ENCODE data around the gene COL2A1.

The COL2A1 gene

GRCh38 chr12:48029491-48030172 lies 25.4 kb upstream of the COL2A1 start:
- DNase-seq, result no peak

DNA sequence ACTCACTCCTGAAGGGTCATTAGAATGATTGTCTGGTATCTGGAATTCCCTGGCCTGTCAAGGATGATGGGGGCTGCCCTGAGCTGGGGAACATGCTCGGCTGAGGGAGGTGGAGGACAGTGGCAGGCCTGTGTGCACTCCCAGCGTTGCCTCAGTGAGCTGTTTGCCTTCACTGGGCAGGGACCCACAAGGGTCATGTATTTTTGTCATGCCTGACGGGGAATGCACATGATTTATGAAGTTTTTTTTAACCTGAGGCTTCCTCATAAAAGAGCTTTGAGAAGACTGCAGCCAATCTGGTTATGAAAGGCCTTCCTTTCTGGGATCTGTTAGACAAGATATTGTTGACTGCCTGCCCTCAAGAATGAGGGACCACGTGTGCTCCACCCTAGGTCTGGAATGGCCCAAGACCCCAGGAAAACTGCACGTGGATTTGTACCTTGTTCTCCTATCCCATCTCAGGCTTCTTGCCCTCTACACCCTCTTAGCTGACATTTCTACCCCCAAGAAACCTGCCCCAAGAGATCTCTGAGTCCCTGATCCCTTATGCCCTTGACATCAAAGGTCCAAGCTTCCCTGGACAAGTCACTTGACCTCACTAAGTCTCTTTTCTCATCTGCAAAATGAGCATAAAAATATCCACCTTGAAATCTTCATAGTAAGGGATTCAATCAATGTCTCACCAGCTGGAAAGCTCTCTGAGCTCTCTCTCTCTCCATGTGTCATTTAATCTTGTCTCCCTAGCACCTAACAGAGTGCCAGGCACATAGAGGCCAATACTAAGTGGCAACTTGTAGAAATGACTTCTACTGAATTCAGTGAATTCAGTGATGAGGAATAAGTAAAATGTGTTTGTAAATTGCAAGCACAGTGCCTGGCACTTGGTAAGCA lies 24.5 kb upstream of the COL2A1 start:
- DNase-seq, result no peak

DNA sequence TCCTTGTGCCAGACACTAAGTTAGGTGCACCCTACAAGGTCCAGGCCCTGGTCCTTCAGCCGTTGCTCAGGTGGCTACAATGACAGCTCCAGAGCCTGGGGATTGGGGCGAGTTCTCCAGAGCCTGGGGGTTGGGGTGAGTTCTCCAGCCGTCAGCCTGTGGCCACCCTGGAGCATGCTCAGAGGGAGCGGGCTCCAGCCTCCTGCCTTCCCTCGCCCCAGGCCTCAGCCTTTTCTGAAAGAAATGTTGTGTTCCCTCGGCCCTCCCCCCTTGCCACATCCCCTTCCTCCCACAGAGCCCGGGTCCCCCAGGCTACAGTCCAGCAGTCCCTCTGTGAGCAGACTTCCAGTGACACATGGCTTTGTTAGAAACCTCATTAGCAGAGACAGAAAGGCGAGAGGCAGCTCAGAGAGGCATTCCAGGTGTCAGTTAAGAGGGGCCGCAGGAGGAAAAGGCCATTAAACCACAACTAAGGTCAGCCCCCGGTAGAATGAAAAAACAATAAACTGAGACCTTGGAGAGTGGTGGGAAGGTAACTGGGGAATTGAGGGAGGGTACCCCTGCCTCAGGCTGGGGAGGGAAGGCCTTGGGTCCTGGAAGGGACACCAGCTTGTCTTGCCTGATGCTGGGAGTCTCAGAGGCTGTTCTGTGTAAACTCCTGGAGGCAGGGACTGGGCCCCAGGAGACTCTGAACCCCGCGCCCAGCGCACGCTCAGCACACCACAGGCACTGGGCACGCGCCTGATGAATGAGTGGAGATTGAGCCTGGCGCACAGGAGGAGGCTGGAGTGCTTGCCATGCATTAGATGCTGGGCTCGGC lies 23.1 kb upstream of the COL2A1 start:
- DNase-seq, result no peak

DNA sequence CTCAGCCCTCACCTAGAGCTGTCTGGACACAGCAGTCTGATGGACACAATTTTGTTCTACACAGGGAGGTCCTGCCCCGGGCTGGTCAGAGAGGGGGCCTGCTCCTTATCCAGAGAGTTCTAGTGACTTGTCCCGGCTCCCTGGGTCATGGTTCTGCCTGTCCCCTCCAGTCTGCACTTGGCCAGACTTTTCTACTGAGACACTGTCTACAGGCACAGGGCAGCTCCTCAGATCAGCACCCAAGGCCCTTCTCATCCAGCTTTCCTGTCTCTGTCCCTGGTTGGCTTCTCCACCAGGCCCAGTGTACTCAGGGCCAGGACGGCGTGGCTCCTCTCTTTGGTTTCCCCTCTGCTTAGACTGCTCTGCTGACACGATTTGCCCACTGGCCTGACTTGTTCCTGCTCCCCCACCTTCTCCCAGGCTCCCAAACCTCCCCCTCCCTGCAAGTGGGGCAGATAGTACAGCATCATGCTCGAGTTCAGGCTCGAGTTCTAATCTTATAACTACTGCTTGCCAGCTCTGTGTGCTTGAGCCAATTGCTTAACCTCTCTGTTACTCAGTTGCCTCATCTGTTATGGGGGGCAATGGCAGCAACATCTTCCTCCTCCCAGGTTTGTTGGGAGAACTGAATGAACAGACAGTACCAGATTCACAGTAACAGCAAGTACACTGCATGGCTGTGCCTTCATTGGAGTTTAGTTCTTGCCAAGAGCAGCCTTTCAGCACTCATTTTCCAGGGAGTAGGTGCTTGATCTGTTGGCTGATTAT lies 22.0 kb upstream of the COL2A1 start:
- DNase-seq, result no peak

DNA sequence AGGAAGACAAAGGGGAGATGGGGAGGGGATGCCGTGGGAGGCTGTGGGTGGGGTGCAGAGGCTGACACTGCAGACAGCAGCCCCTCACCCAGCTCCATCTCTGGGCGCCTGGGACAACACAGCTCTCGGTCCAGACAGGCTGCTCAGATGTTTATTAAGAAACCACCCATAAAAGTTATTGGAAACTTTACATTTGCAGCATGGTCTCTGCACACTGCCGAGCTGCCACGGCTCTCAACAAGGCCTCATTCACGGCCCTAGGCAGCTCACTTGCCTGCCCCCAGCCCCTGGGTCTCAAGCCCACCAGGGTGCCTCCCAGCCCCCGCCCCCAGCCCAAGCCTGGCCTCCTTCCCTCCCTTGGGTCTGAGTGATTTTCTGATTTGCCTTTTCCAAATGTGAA lies 21.0 kb upstream of the COL2A1 start:
- no peak for DNase-seq

GRCh38 chr12:48024735-48025134 lies 20.5 kb upstream of the COL2A1 start:
- no peak for DNase-seq

GRCh38 chr12:48023386-48023785 lies 19.1 kb upstream of the COL2A1 start:
- DNase-seq, result no peak

- no peak for DNase-seq
Observed at GRCh38 chr12:48022676-48023385, 18.6 kb upstream of the COL2A1 start.

DNA sequence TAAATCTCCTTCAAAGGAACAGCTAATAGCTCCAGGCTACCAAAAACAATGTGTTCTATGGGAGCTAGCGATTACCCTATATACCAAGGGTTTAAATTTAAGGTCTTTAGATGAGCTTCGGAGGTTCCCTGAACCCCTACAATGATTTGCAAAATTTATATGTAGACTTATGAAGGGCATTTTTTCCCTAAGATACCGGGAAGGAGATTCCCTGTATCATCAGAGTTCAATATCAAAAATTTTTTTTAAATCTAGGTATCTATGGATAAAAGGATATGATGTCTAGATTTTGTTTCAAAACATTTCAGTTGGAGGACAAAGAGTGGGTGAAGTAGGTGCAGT lies 17.9 kb upstream of the COL2A1 start:
- no peak for DNase-seq

DNA sequence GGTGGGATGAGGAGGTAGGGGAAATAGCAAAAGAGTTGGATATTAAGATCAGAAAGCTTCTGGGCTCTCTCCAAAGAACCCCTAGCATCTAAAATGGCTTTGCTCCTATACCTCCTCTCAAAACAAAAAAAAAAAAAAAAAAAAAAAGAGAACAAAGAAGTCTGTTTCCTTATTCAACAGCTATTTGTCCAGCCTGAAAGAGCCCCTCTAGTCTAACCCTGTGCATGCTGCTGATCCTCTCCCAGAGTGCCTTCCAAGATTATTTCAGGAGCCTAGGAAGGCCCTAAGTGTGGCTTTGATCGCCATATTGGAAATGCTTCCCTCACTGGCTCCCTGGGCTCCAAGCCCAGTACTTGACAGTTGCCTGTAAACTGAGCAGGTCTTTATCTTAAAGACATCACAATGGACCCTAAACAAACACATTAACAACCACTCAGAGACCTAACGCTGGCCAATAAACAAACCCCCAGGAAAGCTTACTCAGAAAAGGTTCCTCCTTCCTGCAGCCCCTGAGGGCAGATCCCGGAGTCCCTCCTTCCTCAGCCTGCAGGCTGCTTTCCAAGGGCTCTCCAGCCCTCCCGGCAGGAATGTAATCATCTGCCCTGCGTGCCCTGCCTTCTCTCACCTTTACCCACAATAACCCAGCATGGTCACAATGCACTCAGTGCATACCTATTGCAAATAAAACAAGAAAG lies 17.4 kb upstream of the COL2A1 start:
- no peak for DNase-seq

GRCh38 chr12:48019639-48020265 lies 15.5 kb upstream of the COL2A1 start:
- no peak for DNase-seq

DNA sequence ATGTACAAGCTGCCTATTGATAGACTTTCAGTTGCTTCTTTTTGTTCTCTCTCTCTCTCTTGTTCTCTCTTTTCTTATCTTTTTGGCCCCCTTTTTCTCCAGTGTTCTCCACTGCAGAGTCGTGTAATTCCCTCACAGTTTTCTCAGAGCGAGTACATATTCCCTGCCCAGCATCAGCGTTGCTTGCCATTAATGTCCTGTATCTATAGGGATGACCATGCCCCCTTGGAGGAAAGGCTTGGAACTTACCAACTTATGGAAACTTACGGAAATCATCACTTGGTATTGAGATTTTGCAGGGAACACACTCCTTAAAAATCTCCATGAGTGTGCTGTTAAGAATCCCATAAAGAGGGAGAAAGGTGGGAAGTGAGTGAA lies 14.3 kb upstream of the COL2A1 start:
- no peak for DNase-seq

DNA sequence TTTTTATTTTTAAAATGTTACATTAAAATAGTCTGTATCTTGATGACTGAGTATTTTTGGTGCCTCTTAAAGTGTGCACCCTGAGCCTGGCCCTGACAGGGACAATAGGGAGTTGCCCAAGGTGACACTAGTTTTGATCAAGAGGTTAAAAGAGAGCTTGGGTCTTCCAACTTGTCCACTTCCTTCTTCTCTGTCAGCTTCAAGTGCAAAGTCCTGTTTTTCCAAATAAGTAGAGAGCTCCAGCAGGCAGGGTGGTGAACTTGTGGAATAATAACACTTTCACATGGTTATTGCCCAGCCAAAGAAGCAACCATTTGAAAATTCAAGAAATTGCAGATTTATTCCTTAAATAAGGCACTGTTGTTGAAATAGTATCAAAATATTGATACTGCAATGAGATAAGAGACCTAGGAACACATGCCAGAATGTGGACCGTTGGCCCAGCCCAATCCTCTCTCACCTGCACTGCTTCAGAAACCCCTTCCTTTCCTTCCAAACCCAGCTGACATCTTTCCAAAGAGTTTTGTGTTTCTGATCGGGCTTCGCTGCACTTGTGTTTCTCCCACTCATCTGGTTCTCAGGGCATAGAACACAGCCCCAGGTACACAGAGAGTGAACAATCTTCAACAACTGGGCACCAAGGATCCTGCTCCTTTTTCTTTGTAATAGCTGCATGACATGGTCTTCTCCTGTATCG lies 13.8 kb upstream of the COL2A1 start:
- no peak for DNase-seq

- no peak for DNase-seq
Observed at GRCh38 chr12:48017496-48017895, 13.2 kb upstream of the COL2A1 start.

DNA sequence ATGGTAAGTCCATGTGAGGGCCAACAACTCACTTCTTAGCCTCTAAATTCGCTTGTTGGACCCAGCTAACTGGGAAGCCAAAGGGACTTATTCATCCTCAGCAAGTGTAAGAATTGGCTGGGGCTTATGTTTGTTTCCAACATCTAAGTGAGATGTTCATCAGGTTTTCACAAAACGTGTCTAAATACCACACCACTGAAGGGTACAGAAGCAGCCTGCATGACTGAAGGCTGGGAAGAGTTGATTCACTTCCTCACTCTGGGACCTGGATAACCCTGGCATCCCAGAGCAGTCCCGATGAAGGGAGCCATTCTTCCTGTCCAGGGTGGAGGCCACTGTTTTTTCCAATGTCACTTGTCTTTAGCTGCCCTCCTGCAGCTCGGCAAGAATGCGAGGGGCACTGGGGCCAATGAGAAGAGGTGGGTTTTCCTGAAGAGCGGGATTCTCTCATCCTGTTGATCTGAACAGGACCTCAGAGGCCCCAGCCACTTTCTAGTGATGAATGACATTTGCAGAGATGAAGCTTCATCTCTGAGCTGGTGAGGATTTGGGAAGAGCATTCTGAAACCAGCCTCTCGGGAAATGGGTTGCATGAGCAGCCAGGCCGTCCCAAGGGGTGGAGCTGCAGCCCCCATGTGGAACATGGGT lies 12.2 kb upstream of the COL2A1 start:
- DNase-seq, result no peak

DNA sequence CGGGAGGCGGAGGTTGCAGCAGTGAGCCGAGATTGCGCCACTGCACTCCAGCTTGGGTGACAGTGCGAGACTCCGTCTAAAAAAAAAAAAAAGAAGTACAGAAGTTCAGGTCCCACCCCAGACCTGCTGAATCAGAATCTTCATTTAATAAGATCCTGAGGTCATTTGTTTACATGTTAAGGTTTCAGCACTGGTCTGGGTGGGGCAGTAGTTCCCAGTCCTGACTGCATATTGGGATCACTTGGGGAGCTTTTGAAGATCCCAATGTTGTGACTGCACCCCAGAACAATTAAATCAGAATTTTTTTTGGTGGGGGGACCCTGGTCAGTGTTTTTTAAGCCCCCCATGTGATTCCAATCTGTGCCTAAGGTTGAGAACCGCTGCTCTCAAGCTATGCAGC lies 11.7 kb upstream of the COL2A1 start:
- DNase-seq, result no peak

- no peak for DNase-seq
Observed at GRCh38 chr12:48015129-48015528, 10.9 kb upstream of the COL2A1 start.

DNA sequence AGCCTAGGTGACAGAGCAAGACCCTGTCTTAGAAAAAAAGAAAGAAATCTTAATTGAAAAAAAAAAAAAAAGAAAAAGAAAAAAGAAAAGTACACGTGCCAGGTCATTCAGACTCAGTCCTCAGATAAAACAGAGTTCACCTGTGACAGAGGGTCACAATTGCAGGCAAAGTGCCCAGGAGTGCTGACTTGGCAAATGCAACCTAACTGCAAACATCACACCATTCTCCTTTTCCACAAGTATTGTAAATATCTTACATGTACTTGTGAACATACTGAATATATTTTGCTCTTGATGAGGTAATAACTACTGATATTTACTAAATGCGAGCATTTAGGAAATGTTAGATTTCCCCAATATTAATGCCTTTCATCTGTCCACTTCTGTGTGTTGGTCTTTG lies 9.0 kb upstream of the COL2A1 start:
- no peak for DNase-seq

DNA sequence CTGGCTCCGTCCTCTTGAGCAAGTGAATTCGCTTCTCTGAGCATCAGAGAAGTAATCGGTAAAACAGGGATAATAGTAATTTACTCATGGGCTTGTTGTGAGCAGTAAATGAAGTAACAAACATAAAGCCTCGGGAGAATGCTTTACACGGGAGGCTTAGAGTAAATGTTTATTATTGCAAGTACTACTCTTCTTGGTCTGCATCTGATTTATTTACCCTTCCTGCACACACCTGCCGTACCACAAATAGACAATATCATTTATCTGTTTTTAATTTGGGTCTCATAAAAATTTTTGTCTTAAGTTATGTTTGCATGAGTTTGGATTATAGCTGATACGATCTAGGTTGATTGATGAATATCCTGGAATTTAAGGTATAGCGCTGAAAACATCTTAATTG lies 7.8 kb upstream of the COL2A1 start:
- no peak for DNase-seq

GRCh38 chr12:48010366-48010970 lies 6.2 kb upstream of the COL2A1 start:
- no peak for DNase-seq

Measured in amniotic stem cell (primary cell).